Effector memory CD8-positive, alpha-beta T cell (primary cell): ENCODE measurements around the gene SNU13.
"Not testable (repeated sequence)": the region's sequence is repeated elsewhere in the genome, so short reads cannot be mapped to it uniquely, and the experiment has no call there.

Experiments
- ATAC-seq: fragments of 150-1000 bp; cut with Tn5 transposase; replicated peaks from 2 replicates; pipeline ENCODE4 v1.10.0; 2021; ENCODE audit warnings: mild to moderate bottlenecking, moderate library complexity
- DNase-seq, 3 experiments: peaks; one replicate each; pipeline ENCODE4 v3.0.0; 2021
- H3K27ac Mint-ChIP-seq, 2 donors: one replicate each; pipeline ENCODE4 v1.8.0; 2022; ENCODE audit warnings: mild to moderate bottlenecking in 2 of 2, mixed read lengths in 2 of 2, moderate library complexity in 2 of 2
- H3K27me3 Mint-ChIP-seq, 2 donors: one replicate each; pipeline ENCODE4 v1.8.0; 2022; ENCODE audit warnings: mixed read lengths in 2 of 2
- H3K36me3 Mint-ChIP-seq: one replicate; pipeline ENCODE4 v1.8.0; 2022; ENCODE audit warnings: mild to moderate bottlenecking, moderate library complexity, mixed read lengths; ENCODE audit not compliant: insufficient read depth
- H3K4me1 Mint-ChIP-seq, 2 donors: one replicate each; pipeline ENCODE4 v1.8.0; 2022; ENCODE audit warnings: low read depth in 2 of 2, mixed read lengths in 2 of 2
- H3K4me3 Mint-ChIP-seq, 2 donors: one replicate each; pipeline ENCODE4 v1.8.0; 2022; ENCODE audit warnings: mild to moderate bottlenecking in 2 of 2, mixed read lengths in 2 of 2, moderate library complexity in 2 of 2
- H3K9me3 Mint-ChIP-seq, 2 donors: one replicate each; pipeline ENCODE4 v1.8.0; 2022; ENCODE audit warnings: mixed read lengths in 2 of 2

Gene SNU13

DNA sequence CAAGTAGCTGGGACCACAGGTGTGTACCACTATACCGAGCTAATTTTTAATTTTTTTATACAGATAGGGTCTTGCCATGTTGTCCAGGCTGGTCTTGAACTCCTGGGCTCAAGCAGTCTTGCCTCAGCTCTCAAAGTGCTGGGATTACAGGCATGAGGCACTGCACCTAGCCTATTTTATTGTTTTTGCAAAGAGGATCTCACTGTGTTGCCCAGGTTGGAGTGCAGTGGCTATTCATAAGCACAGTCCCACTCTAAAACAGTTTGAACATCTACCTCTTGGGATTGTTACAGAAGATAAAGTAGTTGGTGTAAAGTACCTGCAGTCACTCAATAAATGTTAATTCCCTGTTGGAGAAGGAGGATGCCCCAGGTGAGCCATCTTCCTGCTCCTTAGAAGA is 38.4 kb downstream of the SNU13 start:
- ATAC-seq (no peak), DNase-seq (no peak)
- Mint-ChIP-seq H3K36me3 (peaks cover 96% of the 10 kb centered on the region), H3K9me3 (no peaks in the 10 kb centered on the region), H3K4me3 (no peak overlapping the region), H3K27me3 (no peaks in the 10 kb centered on the region), H3K4me1 (no peaks in the 10 kb centered on the region), H3K27ac (no peak overlapping the region)

DNA sequence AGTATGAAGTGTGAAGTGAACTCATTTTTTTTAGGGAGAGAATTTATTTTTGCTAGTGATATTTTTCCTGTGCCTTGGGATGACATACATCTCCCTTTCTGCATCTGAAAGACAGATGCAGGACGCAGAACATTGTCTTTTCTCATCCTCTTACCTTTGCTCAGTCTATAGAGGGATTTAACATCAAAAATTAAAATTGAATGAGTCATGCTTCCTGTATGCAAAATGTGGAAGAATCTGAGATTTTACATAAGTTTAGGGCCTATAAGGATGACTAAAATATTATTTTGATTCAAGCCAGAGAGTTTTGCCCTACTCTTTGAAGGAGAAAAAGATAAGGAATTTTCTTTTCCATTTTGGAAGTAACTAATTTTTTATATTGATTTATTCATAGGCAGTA is 40.2 kb downstream of the SNU13 start:
- no peak for ATAC-seq
- Mint-ChIP-seq H3K4me3 (no peak overlapping the region), H3K9me3 (no peaks in the 10 kb centered on the region), H3K4me1 (no peaks in the 10 kb centered on the region), H3K27ac (no peak overlapping the region), H3K36me3 (peaks cover 95% of the 10 kb centered on the region), H3K27me3 (no peaks in the 10 kb centered on the region)
- DNase-seq, result no peak

DNA sequence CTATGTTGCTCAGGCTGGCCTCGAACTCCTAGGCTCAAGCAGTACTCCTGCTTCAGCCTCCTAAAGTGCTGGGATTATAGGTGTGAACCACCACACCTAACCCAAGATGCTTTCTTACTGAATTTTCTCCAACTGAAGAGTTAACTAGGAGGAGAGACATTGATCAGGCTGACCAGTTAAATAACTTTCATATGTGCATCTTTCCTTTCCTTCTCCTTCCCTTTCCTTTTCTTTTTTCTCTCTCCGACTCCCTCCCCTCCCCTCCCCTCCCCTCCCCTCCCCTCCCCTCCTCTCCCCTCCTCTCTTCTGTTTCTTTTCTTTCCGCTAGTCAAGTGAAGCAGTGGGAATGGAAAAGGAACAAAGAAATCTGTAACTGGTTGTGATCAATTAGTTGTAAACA is 40.9 kb downstream of the SNU13 start:
- no peak overlapping the region for H3K4me3 Mint-ChIP-seq
- no peak overlapping the region for H3K27ac Mint-ChIP-seq
- H3K27me3 Mint-ChIP-seq, result no peaks in the 10 kb centered on the region
- no peaks in the 10 kb centered on the region for H3K4me1 Mint-ChIP-seq
- no peaks in the 10 kb centered on the region for H3K9me3 Mint-ChIP-seq
- no peak for ATAC-seq
- no peak for DNase-seq
- peaks cover 95% of the 10 kb centered on the region for H3K36me3 Mint-ChIP-seq

DNA sequence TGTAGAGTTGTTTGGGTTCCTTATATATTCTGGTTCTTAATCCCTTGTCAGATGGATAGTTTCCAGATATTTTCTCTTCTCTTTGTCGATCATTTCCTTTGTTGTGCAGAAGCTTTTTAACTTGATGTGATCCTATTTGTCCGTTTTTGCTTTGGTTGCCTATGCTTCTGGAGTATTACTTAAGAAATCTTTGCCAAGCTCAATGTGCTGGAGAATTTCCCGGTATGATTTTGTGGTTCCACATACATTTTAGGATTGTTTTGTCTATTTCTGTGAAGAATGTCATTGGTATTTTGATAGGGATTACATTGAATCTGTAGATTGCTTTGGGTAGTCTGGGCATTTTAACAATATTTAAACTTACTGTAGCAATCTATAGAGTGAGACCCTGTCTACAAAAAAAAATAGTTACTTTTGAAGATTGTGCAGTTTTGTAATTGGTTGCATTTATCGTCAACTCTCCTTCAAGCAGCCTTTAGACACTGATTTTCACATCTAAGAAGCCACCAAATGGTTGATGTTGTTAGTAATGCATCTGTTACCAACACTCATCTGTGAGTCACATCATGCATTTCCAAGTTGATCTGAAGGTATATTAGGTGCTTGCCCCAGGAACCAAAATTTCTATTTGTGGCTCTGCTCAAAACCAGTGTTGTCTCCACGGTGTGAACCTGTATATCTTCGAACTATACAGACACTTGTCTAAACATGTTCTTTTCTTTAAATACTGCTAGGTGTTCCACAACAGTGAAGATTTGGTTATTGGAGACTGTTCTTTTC is 46.1 kb downstream of the SNU13 start:
- Mint-ChIP-seq H3K9me3 (no peaks in the 10 kb centered on the region), H3K27ac (no peak overlapping the region), H3K27me3 (no peaks in the 10 kb centered on the region), H3K4me3 (no peak overlapping the region), H3K4me1 (peaks cover 0 to 6% of the 10 kb centered on the region in 2 donors), H3K36me3 (peaks cover 96% of the 10 kb centered on the region)
- no peak for DNase-seq
- no peak for ATAC-seq

DNA sequence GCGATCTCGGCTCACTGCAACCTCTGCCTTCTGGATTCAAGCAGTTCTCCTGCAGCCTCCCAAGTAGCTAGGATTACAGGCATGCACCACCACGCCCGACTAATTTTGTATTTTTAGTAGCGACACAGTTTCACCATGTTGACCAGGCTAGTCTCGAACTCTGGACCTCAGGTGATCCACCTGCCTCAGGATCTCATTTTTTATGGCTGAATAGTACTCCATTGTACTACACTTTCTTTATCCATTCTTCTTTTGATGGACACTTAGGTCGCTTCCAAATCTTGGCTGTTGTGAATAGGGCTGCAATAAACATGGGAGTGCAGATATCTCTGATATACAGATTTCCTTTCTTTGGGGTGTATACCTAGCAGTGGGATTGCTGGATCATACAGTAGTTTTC is 46.8 kb downstream of the SNU13 start:
- H3K27ac Mint-ChIP-seq, result no peak overlapping the region
- no peak for DNase-seq
- no peak overlapping the region for H3K4me3 Mint-ChIP-seq
- H3K36me3 Mint-ChIP-seq, result peaks cover 98% of the 10 kb centered on the region
- H3K4me1 Mint-ChIP-seq, result peaks cover 0 to 6% of the 10 kb centered on the region in 2 donors
- no peak for ATAC-seq
- no peaks in the 10 kb centered on the region for H3K9me3 Mint-ChIP-seq
- H3K27me3 Mint-ChIP-seq, result no peaks in the 10 kb centered on the region

DNA sequence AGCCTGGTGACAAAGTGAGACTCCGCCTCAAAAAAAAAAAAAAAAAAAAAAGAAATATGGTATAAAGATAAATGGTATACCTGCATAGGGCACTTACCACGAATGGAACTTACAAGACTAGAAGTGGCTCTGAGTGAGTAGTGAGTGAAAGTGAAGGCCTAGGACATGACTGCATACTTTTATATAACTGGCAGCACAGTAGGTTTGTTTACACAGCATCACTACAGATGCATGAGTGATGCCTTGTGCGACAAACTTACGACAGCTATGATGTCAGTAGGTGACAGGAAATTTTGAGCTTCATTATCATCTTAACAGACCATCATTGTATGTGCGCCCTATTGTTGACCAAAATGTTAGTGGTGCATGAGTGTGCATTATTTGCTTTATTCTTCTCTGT is 49.9 kb downstream of the SNU13 start:
- no peak for DNase-seq
- Mint-ChIP-seq H3K4me1 (peaks cover 0 to 14% of the 10 kb centered on the region in 2 donors), H3K9me3 (no peaks in the 10 kb centered on the region), H3K27ac (no peak overlapping the region), H3K4me3 (no peak overlapping the region), H3K36me3 (peaks cover 93% of the 10 kb centered on the region), H3K27me3 (no peaks in the 10 kb centered on the region)
- ATAC-seq, result no peak

DNA sequence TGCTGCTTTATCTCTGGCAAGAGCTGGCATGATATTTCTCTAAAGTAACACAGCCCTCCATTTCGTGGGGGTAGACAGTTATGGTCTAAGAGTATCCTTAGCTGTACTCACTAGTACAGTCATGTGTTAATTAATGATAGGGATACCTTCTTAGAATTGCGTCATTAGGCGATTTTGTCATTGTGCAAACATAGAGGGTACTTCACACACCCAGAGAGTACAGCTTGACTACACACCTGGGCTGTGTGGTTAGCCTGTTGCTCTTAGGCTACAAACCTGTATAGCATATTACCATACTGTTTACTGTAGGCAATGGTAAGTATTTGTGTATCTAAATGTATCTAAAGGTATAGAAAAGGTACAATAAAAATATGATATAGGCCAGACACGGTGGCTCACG is 50.5 kb downstream of the SNU13 start:
- Mint-ChIP-seq H3K27me3 (no peaks in the 10 kb centered on the region), H3K9me3 (no peaks in the 10 kb centered on the region), H3K4me1 (peaks cover 0 to 14% of the 10 kb centered on the region in 2 donors), H3K36me3 (peaks cover 93% of the 10 kb centered on the region), H3K27ac (no peak overlapping the region), H3K4me3 (no peak overlapping the region)
- ATAC-seq, result no peak
- no peak for DNase-seq

DNA sequence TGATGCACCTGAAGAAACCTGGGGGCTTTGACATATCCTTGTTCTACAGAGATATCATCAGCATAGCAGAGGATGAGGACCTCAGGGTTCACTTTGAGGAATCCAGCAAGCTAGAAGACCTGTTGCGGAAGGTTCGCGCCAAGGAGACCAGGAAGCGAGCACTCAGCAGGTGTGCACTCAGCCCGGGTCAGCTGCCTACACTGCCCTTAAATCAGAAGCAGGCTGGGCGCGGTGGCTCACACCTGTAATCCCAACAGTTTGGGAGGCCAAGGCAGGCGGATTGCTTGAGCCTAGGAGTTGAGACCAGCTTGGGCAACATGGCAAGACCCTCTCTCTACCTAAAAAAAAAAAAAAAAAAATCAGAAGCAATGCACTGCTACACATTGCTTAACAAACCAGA is 51.0 kb downstream of the SNU13 start:
- Mint-ChIP-seq H3K36me3 (peaks cover 93% of the 10 kb centered on the region), H3K4me1 (peaks cover 0 to 14% of the 10 kb centered on the region in 2 donors)
- not testable (repeated sequence) for DNase-seq, H3K4me3 Mint-ChIP-seq, H3K27me3 Mint-ChIP-seq, H3K9me3 Mint-ChIP-seq, H3K27ac Mint-ChIP-seq, ATAC-seq

DNA sequence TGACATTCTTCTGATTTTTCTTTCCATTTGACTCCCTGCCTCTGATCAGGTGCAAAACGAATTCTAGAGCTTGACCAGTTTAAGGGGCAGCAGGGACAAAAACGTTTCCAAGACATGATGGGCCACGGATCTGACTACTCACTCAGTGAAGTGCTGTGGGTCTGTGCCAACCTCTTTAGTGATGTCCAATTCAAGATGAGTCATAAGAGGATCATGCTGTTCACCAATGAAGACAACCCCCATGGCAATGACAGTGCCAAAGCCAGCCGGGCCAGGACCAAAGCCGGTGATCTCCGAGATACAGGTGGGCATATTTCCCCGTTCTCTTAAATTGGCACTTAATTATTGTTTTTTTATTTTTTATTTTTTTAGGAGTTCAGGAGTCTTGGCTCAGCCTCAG is 52.2 kb downstream of the SNU13 start:
- no peak for DNase-seq
- no peak for ATAC-seq
- H3K27ac Mint-ChIP-seq, result no peak overlapping the region
- H3K27me3 Mint-ChIP-seq, result no peaks in the 10 kb centered on the region
- no peaks in the 10 kb centered on the region for H3K9me3 Mint-ChIP-seq
- peaks cover 93% of the 10 kb centered on the region for H3K36me3 Mint-ChIP-seq
- peaks cover 0 to 7% of the 10 kb centered on the region in 2 donors for H3K4me1 Mint-ChIP-seq
- H3K4me3 Mint-ChIP-seq, result no peak overlapping the region

DNA sequence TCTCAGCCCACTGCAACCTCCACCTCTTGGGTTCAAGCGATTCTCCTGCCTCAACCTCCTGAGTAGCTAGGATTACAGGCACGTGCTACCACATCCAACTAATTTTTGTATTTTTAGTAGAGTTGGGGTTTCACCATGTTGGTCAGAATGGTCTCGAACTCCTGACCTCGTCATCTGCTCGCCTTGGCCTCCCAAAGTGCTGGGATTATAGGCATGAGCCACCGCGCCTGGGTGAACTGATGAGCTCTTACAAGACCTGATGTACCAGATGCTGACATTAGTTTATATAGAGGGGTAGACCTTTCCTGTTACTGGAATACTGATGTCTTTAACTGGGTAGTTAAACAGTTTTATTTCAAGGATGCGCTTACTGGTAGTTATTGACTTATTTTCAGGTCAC is 54.1 kb downstream of the SNU13 start:
- H3K36me3 Mint-ChIP-seq, result peaks cover 82% of the 10 kb centered on the region
- H3K4me3 Mint-ChIP-seq, DNase-seq, H3K27me3 Mint-ChIP-seq, ATAC-seq, H3K4me1 Mint-ChIP-seq, H3K27ac Mint-ChIP-seq, H3K9me3 Mint-ChIP-seq: not testable (repeated sequence)

DNA sequence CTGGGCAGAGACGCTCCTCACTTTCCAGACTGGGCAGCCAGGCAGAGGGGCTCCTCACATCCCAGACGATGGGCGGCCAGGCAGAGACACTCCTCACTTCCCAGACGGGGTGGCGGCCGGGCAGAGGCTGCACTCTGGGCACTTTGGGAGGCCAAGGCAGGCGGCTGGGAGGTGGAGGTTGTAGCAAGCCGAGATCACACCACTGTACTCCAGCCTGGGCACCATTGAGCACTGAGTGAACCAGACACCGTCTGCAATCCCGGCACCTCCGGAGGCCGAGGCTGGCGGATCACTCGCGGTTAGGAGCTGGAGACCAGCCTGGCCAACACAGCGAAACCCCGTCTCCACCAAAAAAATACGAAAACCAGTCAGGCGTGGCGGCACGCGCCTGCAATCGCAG is 57.1 kb downstream of the SNU13 start:
- H3K36me3 Mint-ChIP-seq, result peaks cover 82% of the 10 kb centered on the region
- H3K27ac Mint-ChIP-seq, H3K27me3 Mint-ChIP-seq, DNase-seq, ATAC-seq, H3K4me3 Mint-ChIP-seq, H3K9me3 Mint-ChIP-seq: not testable (repeated sequence)
- peaks cover 6 to 22% of the 10 kb centered on the region in 2 donors for H3K4me1 Mint-ChIP-seq

DNA sequence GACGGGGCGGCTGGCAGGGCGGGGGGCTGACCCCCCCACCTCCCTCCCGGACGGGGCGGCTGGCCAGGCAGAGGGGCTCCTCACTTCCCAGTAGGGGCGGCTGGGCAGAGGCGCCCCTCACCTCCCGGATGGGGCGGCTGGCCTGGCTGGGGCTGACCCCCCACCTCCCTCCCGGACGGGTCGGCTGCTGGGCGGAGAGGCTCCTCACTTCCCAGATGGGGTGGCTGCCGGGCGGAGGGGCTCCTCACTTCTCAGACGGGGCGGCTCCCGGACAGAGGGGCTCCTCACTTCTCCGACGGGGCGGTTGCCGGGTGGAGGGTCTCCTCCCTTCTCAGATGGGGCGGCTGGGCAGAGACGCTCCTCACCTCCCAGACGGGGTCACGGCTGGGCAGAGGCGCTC is 57.6 kb downstream of the SNU13 start:
- H3K27ac Mint-ChIP-seq, ATAC-seq, DNase-seq, H3K4me3 Mint-ChIP-seq, H3K27me3 Mint-ChIP-seq, H3K9me3 Mint-ChIP-seq: not testable (repeated sequence)
- peaks cover 6 to 22% of the 10 kb centered on the region in 2 donors for H3K4me1 Mint-ChIP-seq
- peaks cover 82% of the 10 kb centered on the region for H3K36me3 Mint-ChIP-seq

DNA sequence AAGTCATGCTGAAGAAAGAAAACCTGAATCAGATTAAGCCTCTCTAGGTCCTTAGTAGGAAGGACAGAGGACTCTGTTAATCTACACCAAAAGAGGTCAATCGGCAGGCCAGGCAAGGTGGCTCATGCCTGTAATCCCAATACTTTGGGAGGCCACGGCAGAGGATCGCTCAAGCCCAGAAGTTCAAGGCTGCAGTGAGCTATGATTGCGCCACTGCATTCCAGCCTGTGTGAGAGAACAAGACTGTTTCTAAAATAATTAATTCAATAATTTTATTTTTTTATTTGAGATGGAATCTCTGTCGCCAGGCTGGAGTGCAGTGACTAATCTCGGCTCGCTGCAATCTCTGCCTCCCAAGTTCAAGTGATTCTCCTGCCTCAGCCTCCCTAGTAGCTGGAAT is 63.1 kb downstream of the SNU13 start:
- no peaks in the 10 kb centered on the region for H3K9me3 Mint-ChIP-seq
- DNase-seq (no peak), ATAC-seq (no peak)
- H3K4me3 Mint-ChIP-seq, result no peak overlapping the region
- H3K36me3 Mint-ChIP-seq, result peaks cover 96% of the 10 kb centered on the region
- H3K27ac Mint-ChIP-seq, result no peak overlapping the region
- peaks cover 16 to 28% of the 10 kb centered on the region in 2 donors for H3K4me1 Mint-ChIP-seq
- no peaks in the 10 kb centered on the region for H3K27me3 Mint-ChIP-seq
